GM23338 (cell line): ENCODE measurements around the gene HKDC1. TPM values are rescaled to one million over a fixed set of nuclear protein-coding genes. Genes with fewer than 3 reads are reported as not detected.
A peak's percentile ranks its signal among the peaks of the same experiment; 100 is the strongest.

Source experiments
- ATAC-seq: fragments of 200-7000 bp; cut with Tn5 transposase; 3 replicates; pipeline ENCODE4 v1.9.1; 2020
- DNase-seq: peaks from one replicate; pipeline ENCODE4 v3.0.0-alpha.2; 2015; ENCODE audit warnings: low spot score
- H2AFZ ChIP-seq: fragments of 200-600 bp; sonication (generic); 2 replicates; pipeline ENCODE4 v1.8.0; 2016; ENCODE audit warnings: antibody characterized with exemption, mild to moderate bottlenecking, moderate library complexity
- H3F3A ChIP-seq: fragments of 200-600 bp; sonication (generic); replicated peaks from 2 replicates; pipeline ENCODE4 v1.8.0; 2017; ENCODE audit warnings: antibody characterized with exemption, mixed run types, low read depth
- H3K27ac ChIP-seq: fragments of 200-600 bp; sonication (generic); 2 replicates; pipeline ENCODE4 v1.6.1; 2016; ENCODE audit warnings: low read depth
- H3K27me3 ChIP-seq: fragments of 200-600 bp; sonication (generic); 2 replicates; pipeline ENCODE4 v1.8.0; 2016; ENCODE audit warnings: mild to moderate bottlenecking, mixed run types, moderate library complexity; ENCODE audit not compliant: insufficient read depth
- H3K36me3 ChIP-seq: fragments of 200-600 bp; sonication (generic); 2 replicates; pipeline ENCODE4 v1.8.0; 2016; ENCODE audit warnings: mild to moderate bottlenecking; ENCODE audit not compliant: insufficient read depth
- H3K4me1 ChIP-seq: fragments of 200-600 bp; sonication (generic); 2 replicates; pipeline ENCODE4 v1.8.0; 2016; ENCODE audit warnings: mild to moderate bottlenecking, moderate library complexity; ENCODE audit not compliant: insufficient read depth
- H3K4me2 ChIP-seq: fragments of 200-600 bp; sonication (generic); 2 replicates; pipeline ENCODE4 v1.7.1; 2017; ENCODE audit warnings: mixed run types
- H3K4me3 ChIP-seq: fragments of 200-600 bp; sonication (generic); 2 replicates; pipeline ENCODE4 v1.6.1; 2016; ENCODE audit warnings: mixed run types
- H3K79me2 ChIP-seq: fragments of 200-600 bp; sonication (generic); replicated peaks from 2 replicates; pipeline ENCODE4 v1.8.0; 2017; ENCODE audit warnings: mild to moderate bottlenecking; ENCODE audit not compliant: insufficient read depth
- H3K9me2 ChIP-seq: fragments of 200-600 bp; sonication (generic); 2 replicates; pipeline ENCODE4 v1.8.0; 2017; ENCODE audit not compliant: insufficient read depth
- H4K20me1 ChIP-seq: fragments of 200-600 bp; sonication (generic); replicated peaks from 2 replicates; pipeline ENCODE4 v1.8.0; 2017; ENCODE audit warnings: mild to moderate bottlenecking; ENCODE audit not compliant: insufficient read depth
- H3K27ac Mint-ChIP-seq: 2 replicates; pipeline ENCODE4 v1.8.0; 2020; ENCODE audit warnings: inconsistent platforms, mild to moderate bottlenecking, moderate library complexity, mixed read lengths
- H3K27me3 Mint-ChIP-seq: 3 replicates; pipeline ENCODE4 v1.8.0; 2022; ENCODE audit warnings: low read depth, mild to moderate bottlenecking, moderate library complexity, mixed read lengths, inconsistent platforms; ENCODE audit not compliant: insufficient read depth, poor library complexity
- H3K36me3 Mint-ChIP-seq: 3 replicates; pipeline ENCODE4 v1.8.0; 2021; ENCODE audit warnings: low read depth, mild to moderate bottlenecking, inconsistent platforms, moderate library complexity, mixed read lengths
- H3K4me1 Mint-ChIP-seq: 3 replicates; pipeline ENCODE4 v1.8.0; 2020; ENCODE audit warnings: mild to moderate bottlenecking, inconsistent platforms, mixed read lengths
- H3K4me3 Mint-ChIP-seq: 3 replicates; pipeline ENCODE4 v1.8.0; 2021; ENCODE audit warnings: moderate library complexity, mild to moderate bottlenecking, inconsistent platforms, mixed read lengths
- H3K9me3 Mint-ChIP-seq: 3 replicates; pipeline ENCODE4 v1.8.0; 2020; ENCODE audit warnings: moderate library complexity, mild to moderate bottlenecking, inconsistent platforms, mixed read lengths
- EZH2 ChIP-seq: fragments of 200-600 bp; sonication (generic); IDR thresholded peaks from one replicate; pipeline ENCODE4 v1.8.0; 2017; ENCODE audit warnings: antibody characterized with exemption, mild to moderate bottlenecking, low read depth; ENCODE audit not compliant: unreplicated experiment
- EZH2phosphoT487 ChIP-seq: fragments of 200-600 bp; sonication (generic); IDR thresholded peaks from one replicate; pipeline ENCODE4 v1.8.1; 2018; ENCODE audit warnings: antibody characterized with exemption; ENCODE audit not compliant: unreplicated experiment
- NANOG ChIP-seq: IDR thresholded peaks from 2 replicates; pipeline ENCODE4 v1.6.1; 2016; ENCODE audit warnings: antibody characterized with exemption, borderline replicate concordance
- POLR2AphosphoS5 ChIP-seq: IDR thresholded peaks from 2 replicates; pipeline ENCODE4 v1.6.1; 2016; ENCODE audit warnings: antibody characterized with exemption, low read depth
- REST ChIP-seq: IDR thresholded peaks from one replicate; pipeline ENCODE4 v1.6.1; 2018; ENCODE audit warnings: antibody characterized with exemption; ENCODE audit not compliant: unreplicated experiment
- STAT1 ChIP-seq: IDR thresholded peaks from one replicate; pipeline ENCODE4 v1.6.1; 2016; ENCODE audit warnings: antibody characterized with exemption; ENCODE audit not compliant: unreplicated experiment
- ZNF114 ChIP-seq: fragments of 250-450 bp; sonication (Bioruptor Pico); IDR thresholded peaks from 2 replicates; pipeline ENCODE4 v1.5.0; 2020; ENCODE audit warnings: mild to moderate bottlenecking, moderate library complexity
- ZNF331 ChIP-seq: fragments of 250-450 bp; sonication (Bioruptor Pico); IDR thresholded peaks from 2 replicates; pipeline ENCODE4 v1.5.0; 2020; ENCODE audit warnings: low read depth, mild to moderate bottlenecking, moderate library complexity
- polyA plus RNA-seq: library from polyadenylated mRNA; unstranded; fragments of >200 nt; fragmentation: Nextera tagmentation; extraction: Ambion mirVana; gene quantifications from 2 replicates; pipeline ENCODE4 v1.2.1, GENCODE V29; 2016
- total RNA-seq: library from RNA; depleted of rRNA; stranded (reverse); fragments of >200 nt; shearing (Covaris generic); gene quantifications from 2 replicates; pipeline ENCODE4 v1.2.3, GENCODE V29; 2014
- TF ChIP-seq, protein P1 (sequence below), 2 experiments: fragments of 200-600 bp in 1 of 2; sonication (generic) in 1 of 2; conservative IDR thresholded peaks; 2 replicates each; pipeline versions ENCODE4 v1.5.1 to v1.6.1; 2016 to 2017; ENCODE audit warnings: antibody characterized with exemption in 2 of 2, low read depth in 2 of 2, mild to moderate bottlenecking in 2 of 2, moderate library complexity in 1 of 2
- TF ChIP-seq, protein P2 (sequence below): fragments of 250-450 bp; sonication (Bioruptor Pico); IDR thresholded peaks from 2 replicates; pipeline ENCODE4 v1.5.0; 2020; ENCODE audit warnings: mild to moderate bottlenecking, moderate library complexity

Gene HKDC1
- total and polyA plus RNA-seq, 2 experiments from 2014 or later: 0.03 TPM; not detected in 1

DNA sequence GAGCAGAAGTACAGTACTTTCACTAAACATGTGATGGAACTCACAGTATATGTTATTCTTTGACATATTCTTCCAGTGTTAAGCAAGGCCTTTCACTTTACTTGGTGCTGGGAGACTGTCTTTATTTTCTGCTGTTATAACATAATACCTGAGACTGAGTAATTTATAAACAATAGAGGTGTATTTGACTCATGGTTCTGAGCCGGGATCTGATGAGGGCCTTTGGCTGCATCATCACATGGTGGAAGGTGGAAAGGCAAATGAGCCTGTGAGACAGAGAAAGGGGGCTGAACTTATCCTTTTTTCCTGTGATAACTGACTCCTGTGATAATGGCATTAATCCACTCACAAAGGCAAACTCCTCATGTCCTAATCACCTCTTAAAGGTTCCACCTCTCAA is 38.7 kb upstream of the HKDC1 start:
- Mint-ChIP-seq H3K27me3 (peaks cover 12% of the 10 kb centered on the region), H3K4me3 (peak overlapping the region; percentile 97), H3K36me3 (peaks cover 12% of the 10 kb centered on the region), H3K27ac (no peak overlapping the region), H3K4me1 (peaks cover 8% of the 10 kb centered on the region), H3K9me3 (no peaks in the 10 kb centered on the region; the same call in 2 of the 3 replicates)
- Histone ChIP-seq H2AFZ (no peak overlapping the region), H3K4me1 (peaks cover 5% of the 10 kb centered on the region), H4K20me1 (peaks cover 5% of the 10 kb centered on the region), H3K27me3 (no peaks in the 10 kb centered on the region), H3K4me3 (peak overlapping the region; percentile 84), H3K4me2 (peak overlapping the region; percentile 97), H3K27ac (no peak overlapping the region), H3K79me2 (peaks cover 62% of the 10 kb centered on the region), H3F3A (no peaks in the 10 kb centered on the region), H3K36me3 (peaks cover 2% of the 10 kb centered on the region; the same call in 1 of the 2 replicates), H3K9me2 (no peaks in the 10 kb centered on the region)
- ATAC-seq: no peak
- TF ChIP-seq, protein P1, sequence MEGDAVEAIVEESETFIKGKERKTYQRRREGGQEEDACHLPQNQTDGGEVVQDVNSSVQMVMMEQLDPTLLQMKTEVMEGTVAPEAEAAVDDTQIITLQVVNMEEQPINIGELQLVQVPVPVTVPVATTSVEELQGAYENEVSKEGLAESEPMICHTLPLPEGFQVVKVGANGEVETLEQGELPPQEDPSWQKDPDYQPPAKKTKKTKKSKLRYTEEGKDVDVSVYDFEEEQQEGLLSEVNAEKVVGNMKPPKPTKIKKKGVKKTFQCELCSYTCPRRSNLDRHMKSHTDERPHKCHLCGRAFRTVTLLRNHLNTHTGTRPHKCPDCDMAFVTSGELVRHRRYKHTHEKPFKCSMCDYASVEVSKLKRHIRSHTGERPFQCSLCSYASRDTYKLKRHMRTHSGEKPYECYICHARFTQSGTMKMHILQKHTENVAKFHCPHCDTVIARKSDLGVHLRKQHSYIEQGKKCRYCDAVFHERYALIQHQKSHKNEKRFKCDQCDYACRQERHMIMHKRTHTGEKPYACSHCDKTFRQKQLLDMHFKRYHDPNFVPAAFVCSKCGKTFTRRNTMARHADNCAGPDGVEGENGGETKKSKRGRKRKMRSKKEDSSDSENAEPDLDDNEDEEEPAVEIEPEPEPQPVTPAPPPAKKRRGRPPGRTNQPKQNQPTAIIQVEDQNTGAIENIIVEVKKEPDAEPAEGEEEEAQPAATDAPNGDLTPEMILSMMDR (conservative IDR thresholded peaks at IDR 0.05; ENCODE audit: low read depth in 2 of 2): no peak
- no peak for TF ChIP-seq REST
- TF ChIP-seq ZNF331: no peak
- TF ChIP-seq STAT1: no peak
- TF ChIP-seq NANOG: no peak
- no peak for TF ChIP-seq EZH2
- TF ChIP-seq, protein P2, sequence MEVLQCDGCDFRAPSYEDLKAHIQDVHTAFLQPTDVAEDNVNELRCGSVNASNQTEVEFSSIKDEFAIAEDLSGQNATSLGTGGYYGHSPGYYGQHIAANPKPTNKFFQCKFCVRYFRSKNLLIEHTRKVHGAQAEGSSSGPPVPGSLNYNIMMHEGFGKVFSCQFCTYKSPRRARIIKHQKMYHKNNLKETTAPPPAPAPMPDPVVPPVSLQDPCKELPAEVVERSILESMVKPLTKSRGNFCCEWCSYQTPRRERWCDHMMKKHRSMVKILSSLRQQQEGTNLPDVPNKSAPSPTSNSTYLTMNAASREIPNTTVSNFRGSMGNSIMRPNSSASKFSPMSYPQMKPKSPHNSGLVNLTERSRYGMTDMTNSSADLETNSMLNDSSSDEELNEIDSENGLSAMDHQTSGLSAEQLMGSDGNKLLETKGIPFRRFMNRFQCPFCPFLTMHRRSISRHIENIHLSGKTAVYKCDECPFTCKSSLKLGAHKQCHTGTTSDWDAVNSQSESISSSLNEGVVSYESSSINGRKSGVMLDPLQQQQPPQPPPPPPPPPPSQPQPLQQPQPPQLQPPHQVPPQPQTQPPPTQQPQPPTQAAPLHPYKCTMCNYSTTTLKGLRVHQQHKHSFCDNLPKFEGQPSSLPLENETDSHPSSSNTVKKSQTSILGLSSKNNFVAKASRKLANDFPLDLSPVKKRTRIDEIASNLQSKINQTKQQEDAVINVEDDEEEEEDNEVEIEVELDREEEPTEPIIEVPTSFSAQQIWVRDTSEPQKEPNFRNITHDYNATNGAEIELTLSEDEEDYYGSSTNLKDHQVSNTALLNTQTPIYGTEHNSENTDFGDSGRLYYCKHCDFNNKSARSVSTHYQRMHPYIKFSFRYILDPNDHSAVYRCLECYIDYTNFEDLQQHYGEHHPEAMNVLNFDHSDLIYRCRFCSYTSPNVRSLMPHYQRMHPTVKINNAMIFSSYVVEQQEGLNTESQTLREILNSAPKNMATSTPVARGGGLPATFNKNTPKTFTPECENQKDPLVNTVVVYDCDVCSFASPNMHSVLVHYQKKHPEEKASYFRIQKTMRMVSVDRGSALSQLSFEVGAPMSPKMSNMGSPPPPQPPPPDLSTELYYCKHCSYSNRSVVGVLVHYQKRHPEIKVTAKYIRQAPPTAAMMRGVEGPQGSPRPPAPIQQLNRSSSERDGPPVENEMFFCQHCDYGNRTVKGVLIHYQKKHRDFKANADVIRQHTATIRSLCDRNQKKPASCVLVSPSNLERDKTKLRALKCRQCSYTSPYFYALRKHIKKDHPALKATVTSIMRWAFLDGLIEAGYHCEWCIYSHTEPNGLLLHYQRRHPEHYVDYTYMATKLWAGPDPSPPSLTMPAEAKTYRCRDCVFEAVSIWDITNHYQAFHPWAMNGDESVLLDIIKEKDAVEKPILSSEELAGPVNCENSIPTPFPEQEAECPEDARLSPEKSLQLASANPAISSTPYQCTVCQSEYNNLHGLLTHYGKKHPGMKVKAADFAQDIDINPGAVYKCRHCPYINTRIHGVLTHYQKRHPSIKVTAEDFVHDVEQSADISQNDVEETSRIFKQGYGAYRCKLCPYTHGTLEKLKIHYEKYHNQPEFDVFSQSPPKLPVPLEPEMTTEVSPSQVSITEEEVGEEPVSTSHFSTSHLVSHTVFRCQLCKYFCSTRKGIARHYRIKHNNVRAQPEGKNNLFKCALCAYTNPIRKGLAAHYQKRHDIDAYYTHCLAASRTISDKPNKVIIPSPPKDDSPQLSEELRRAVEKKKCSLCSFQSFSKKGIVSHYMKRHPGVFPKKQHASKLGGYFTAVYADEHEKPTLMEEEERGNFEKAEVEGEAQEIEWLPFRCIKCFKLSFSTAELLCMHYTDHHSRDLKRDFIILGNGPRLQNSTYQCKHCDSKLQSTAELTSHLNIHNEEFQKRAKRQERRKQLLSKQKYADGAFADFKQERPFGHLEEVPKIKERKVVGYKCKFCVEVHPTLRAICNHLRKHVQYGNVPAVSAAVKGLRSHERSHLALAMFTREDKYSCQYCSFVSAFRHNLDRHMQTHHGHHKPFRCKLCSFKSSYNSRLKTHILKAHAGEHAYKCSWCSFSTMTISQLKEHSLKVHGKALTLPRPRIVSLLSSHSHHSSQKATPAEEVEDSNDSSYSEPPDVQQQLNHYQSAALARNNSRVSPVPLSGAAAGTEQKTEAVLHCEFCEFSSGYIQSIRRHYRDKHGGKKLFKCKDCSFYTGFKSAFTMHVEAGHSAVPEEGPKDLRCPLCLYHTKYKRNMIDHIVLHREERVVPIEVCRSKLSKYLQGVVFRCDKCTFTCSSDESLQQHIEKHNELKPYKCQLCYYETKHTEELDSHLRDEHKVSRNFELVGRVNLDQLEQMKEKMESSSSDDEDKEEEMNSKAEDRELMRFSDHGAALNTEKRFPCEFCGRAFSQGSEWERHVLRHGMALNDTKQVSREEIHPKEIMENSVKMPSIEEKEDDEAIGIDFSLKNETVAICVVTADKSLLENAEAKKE (CRISPR knock-in tag): no peak
- no peak for TF ChIP-seq ZNF114 (CRISPR knock-in tag)
- TF ChIP-seq POLR2AphosphoS5: no peak
- no peak for TF ChIP-seq EZH2phosphoT487
- DNase-seq: no peak
